GM10266 (cell line): ENCODE data around the gene TLE1.

Experiments used
- DNase-seq: peaks from one replicate; pipeline ENCODE4 v3.0.0; 2012; ENCODE audit errors: extremely low spot score
- TF ChIP-seq, protein P1 (sequence below): IDR thresholded peaks from 2 replicates; pipeline ENCODE4 v1.5.1; 2012; ENCODE audit warnings: mild to moderate bottlenecking, low read depth; ENCODE audit not compliant: control insufficient read depth, insufficient read depth; ENCODE audit errors: missing control alignments

Gene TLE1

GRCh38 chr9:81535542-81536241, 153.7 kb downstream of the TLE1 start:
- TF ChIP-seq, protein P1, sequence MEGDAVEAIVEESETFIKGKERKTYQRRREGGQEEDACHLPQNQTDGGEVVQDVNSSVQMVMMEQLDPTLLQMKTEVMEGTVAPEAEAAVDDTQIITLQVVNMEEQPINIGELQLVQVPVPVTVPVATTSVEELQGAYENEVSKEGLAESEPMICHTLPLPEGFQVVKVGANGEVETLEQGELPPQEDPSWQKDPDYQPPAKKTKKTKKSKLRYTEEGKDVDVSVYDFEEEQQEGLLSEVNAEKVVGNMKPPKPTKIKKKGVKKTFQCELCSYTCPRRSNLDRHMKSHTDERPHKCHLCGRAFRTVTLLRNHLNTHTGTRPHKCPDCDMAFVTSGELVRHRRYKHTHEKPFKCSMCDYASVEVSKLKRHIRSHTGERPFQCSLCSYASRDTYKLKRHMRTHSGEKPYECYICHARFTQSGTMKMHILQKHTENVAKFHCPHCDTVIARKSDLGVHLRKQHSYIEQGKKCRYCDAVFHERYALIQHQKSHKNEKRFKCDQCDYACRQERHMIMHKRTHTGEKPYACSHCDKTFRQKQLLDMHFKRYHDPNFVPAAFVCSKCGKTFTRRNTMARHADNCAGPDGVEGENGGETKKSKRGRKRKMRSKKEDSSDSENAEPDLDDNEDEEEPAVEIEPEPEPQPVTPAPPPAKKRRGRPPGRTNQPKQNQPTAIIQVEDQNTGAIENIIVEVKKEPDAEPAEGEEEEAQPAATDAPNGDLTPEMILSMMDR: no peak

DNA sequence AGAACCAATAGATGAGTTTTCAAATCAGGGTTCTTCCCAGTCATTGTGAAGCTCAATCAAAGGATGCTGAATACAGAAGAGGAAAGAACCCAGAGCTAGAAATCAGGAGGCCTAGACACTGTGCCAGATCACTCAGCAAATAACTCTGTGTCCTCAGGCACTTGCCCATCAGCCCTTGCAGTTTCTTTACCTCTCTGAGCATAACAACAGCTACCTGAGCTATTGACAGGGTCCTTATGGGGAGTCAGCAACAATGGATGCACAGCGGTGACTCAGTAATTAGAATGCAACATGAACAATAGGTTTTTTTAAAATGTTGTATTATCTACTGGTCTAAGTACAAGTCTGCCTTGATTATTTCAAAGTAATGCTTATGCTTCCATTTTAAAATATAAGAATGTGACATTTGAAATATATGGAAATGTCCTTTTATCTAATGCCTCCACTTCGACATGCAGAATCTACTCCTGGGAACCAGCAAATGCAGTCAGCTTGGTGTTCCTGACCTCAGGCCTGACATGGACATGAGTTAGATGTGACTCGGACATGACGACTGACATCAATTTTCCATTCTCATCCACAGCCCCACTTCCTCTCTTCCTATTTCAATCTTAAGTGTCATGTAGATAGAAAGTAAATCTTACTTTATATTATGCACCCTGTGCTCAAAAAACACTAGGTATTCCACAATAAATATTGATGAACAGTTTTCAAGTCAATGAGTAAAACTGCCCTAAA, 155.0 kb downstream of the TLE1 start:
- no peak for DNase-seq
- TF ChIP-seq, protein P1: no peak

More at GRCh38 chr9:81535542-81536241, 153.7 kb downstream of the TLE1 start:
- no peak for DNase-seq
